NOMO-1 (cell line): ENCODE measurements around the gene MYRIP.
"Not testable (repeated sequence)": the region's sequence is repeated elsewhere in the genome, so short reads cannot be mapped to it uniquely, and the experiment has no call there.

Experiments
- DNase-seq, 2 experiments: peaks; one replicate each; lab custom pipeline; 2025; ENCODE audit not compliant: unreplicated experiment in 2 of 2; lab: John Stamatoyannopoulos, UW

MYRIP gene

DNA sequence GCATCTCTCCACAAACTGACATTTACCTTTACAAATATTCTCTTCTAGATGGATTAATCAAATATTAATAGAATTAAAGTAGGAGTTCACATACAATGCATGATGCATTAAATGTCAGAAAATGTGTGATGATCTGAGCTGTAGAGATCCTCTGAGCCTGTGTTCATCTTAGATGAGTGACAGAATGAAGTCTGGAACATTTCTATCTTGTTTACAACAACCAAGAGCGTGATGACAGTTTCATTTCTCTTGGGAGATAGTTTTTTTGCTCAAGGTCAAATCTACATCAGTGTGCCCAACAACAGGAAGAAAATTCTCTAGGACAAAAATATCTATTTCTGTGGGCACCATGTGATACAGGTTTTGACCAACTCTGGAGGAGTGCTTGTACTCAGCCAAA lies 211.9 kb downstream of the MYRIP start:
- no peak for DNase-seq

DNA sequence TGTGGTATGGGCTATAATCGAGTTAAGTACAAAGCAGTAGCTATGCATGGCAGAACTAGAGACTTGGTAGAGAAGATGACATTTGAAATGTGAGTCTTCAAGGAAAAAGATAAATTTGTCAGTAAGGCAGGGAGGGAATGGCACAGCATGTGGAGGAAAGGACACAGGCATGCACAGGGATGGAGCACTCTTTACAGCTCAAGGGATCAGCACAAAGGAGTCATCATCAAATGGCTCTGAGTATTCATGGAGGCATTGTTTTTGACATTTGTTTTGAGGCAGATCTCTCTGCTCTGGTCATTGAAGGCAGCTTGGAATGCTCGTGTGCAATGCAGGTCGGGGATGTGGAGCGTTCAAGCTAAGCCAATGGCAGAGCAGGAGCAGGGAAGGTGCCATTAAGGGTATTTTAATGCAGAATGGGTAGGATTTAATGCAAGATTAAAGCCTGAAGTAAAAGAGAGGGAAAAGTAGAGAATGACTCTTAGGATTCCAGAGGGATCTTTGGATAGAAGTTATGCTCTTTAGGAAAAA lies 213.0 kb downstream of the MYRIP start:
- no peak for DNase-seq

DNA sequence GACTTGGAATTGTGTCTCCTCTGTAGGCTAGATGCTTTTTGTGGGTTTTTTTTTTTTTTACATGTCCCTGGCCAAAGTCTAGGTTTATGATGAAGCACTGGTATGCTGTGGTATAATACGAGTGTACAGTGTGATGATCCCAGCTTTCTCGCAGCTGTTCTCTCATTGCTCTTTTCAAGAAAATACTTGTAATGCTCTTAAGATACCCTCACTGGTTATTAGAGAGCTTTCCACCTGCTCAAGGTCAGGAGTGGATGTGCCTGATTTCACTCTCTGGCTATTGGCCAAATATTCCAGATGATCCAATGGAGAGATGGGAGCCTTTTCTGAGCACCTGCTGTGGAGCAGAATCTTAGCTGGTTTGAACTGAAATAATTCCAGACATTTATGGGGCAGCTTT lies 215.1 kb downstream of the MYRIP start:
- DNase-seq = no peak

DNA sequence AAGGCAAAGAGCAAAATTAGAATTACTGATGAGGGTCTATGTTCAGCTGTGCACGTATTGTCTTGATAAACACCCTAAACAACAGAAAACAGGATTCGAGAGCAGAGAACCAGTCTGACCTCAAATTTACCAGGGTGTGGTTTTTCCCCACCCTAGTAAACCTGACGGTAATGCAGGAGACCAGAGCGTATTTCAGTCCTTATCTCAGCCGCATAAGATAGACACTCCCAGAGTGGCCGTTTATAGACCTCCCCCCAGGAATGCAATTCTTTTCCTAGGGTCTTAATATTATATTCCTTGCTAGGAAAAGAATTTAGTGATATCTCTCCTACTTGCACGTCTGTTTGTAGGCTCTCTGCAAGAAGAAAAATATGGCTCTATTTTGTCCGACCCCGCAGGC lies 216.5 kb downstream of the MYRIP start:
- DNase-seq = not testable (repeated sequence)

DNA sequence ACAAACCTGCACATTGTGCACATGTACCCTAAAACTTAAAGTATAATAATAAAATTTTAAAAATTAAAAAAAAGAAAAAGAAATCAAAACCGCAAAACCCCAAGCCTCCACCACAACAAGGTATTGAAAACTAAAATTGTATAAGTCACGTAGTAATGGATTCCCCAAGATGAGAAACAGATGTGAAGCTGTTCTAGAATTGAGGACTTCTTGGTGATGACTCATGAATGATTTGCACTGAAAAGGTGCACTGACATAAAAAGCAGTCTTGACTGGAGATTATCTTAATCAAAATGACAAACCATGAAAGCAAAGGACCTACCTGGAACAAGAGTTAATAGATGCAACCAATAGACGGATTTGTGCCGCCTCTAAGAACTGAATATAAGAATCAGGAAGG lies 225.8 kb downstream of the MYRIP start:
- DNase-seq = no peak

DNA sequence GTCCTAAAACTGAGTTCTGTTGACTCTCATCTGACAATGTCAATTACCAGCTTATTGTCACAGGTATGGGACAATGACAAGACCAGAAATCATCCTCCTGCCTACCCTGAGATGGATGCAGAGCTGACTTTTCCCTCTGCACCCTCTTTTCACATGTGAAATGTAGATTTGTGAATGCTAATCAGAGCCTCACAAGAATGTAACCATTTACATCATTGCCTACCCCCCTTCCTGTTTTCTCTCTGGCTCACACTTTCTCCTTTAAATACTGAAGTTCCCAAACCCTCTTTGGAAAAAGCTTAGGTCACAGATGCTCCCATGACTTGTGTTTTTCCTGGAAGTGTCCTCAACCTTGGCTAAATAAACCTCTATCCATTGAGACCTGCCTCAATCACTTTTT lies 228.2 kb downstream of the MYRIP start:
- DNase-seq = no peak

DNA sequence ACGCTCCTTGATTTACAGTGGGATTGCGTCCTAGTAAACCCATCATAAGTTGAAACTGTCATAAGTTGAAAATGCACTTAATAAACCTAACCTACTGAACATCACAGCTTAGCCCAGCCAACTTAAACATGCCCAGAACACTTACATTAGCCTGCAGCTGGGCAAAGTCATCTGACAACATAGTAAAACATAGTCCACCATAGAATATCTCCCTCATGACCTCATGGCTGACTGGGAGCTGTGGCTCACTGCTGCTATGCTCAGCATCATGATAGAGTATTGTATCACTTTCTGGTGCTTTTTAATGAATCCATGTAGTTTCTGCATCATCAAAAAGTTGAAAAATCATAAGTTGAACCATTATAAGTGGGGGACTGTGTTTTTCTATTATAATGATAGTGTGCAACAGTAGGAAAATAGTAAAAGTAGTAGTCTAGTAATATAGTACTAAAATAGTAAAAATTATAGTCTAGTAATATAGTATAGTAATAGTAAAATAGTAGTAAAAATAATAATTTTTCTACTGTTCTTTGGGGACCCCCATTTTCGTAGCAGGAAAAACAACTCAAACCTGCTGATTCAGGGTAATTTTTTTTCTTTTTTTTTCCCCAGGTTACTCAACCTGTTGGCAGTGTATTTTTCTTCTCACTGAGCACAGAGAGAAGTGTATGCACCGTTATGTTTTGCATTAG lies 233.5 kb downstream of the MYRIP start:
- no peak for DNase-seq

DNA sequence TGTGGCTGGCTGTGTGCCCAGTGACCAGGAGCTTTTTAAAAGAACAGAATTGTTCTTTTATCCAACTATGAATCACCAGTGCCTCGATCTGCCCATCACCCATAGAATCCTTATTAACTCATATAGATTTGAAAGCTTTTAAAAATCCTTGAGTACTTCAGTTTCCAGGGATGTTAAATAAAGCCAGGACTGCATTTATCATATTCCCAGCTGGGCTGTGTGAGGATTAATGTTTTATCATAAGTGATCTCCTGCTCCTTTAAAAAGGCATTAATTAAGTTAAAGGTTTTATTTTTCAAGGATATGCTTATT lies 234.0 kb downstream of the MYRIP start:
- DNase-seq = no peak

DNA sequence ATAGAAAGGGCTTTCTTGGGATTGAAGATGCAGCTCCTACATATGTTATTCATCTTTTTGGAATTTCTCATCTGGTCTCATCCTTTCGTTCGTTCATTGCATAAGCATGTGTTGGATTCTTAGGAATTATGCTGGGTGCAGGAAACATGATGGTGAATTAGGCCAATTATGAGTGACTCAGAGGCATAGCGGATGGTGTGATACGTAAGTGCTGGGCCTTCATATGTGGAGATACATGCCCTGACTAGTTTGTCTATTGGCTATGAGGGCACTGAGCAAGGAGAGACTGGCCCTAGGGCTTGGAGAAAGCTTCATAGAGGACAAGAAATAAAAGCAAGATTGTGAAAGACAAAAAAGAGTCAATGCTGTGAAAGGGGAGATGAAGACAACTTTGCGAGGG lies 235.1 kb downstream of the MYRIP start:
- DNase-seq = no peak

DNA sequence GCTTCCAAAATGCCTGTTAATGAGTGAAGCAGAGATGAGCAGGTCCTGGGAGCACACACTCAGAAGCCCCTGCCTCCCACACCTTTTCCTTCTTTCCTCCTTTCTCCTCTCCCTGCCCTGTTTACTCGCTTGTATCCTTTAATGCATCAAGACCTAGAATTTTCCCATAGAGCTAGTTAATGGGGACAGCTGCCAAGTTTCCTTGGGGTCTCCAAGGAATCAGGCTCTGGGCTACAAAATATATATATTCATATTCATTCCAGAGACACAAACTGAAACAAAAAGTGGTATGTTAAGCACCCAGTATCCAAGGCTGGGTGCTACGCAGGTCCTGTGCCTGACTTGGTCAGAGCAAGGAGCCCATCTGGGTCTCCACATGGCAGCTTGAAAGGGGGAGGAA lies 235.6 kb downstream of the MYRIP start:
- DNase-seq = no peak

DNA sequence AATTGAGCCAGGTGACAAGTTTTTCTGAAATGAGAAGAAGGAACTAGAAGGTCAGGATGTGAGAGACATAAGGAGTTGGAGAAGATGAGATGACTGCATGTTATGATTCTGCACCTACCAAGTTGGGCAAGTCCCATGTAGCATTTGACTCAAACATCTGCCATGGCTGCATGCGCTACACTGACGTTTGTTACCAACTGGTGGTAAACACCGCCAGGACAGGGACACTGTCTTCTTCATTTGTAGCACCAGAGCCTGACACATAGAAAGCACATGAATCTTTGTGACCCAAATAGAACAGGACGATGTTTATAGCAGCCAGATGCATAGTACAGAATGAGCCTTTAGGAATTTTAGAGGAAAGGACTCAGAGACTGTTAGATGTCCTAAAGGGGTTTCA lies 236.7 kb downstream of the MYRIP start:
- no peak for DNase-seq

DNA sequence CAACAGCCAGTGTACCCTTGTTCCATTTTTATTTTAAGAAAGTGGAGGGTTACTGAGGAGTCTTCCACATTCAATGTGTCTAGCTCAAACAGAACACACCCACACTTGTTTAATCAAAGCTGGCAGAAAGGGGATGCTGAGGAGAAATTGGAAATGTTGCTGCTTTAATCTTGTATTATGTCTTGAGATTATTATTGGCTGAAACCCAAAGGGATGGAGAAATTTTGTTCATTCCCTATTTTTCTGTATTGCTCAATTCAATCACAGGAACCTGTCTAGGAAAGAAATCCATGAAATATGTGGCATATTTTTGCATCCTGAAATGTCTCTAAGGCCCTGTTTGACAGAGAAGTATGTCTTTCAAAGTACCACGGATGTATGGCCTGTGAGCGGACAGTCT lies 238.0 kb downstream of the MYRIP start:
- no peak for DNase-seq

DNA sequence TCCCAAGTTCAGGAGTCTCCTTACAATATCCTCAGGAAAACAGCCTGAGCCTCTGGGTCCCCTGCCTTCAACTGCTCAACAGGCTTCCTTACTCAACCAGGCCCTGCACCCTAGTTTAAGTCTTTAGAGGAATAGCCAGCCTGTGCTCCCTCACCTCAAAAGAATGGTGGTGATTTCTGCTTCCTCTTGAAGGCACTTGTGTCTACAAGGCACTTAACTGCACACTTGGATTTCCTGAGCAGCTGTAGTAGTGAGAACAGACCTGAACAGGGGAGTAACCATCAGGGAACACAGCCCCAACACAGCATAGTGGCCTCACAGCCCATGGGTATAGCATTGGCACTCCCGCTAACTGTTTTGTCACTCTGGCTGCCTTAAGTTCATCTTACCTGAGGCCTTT lies 244.3 kb downstream of the MYRIP start:
- no peak for DNase-seq

DNA sequence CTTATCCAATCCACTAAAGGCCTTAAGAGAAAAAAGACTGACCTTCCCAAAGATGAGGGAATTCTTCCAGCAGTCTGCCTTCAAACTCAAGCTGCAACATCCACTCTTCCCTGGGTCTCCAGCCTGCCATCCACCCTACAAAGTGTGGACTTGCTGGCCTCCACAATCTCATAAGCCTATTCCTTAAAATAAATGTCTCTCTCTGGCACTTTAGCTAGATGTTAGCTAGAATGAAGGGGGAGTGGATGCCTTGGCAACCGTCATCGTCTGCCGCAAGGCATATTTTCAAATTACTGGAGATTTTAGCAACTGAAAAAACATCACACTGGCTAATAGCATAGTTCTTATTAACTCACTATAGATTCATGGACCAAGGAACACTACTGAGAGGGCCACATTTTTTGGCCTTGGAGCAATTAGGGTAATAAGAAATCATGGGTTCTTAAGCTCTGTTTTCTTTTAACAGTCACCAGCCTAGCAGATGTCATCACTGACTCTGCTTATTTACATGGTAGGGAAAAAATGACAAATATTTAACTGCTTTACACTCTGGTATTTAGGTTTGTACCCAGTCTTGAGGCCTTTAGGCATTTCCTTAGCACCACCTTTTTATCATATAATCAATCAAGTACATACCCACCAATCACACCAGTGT lies 245.3 kb downstream of the MYRIP start:
- DNase-seq = no peak

DNA sequence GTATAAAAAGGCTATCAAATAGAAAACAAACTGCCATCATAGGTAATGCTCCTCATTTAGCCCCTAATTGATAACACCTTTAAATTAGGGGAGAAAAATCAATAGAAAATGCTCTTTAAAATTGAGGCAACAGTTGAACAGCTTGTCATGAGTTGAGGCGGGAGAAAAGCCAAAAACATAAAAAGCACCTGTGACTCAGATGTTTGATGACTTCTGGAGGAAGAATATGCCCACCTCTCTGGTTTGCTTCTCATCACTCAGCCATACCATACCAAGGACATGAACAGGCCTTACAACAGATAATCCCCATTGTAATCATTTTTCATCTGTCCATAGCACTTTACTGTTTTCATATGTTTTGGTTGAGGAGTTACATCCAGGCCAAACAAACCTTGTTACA lies 246.0 kb downstream of the MYRIP start:
- no peak for DNase-seq

DNA sequence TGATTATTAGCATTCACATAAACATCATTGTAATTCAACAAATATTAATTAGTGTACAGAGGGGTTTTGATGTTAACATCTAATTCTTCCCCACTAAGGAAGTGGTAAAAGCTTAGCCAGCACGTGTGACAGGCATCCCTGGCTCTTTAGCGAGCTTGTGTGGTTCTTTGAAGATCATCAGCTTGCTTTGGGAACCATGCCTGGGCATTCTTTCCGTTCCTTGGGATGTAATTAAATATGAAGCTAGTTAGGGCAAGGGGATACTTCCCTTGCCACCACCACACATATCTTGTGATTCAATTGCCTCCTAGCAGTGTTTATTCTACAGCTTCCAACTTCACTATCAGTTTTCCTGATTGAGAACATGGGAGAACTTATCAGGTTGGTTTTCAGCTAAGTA lies 246.5 kb downstream of the MYRIP start:
- DNase-seq = no peak

DNA sequence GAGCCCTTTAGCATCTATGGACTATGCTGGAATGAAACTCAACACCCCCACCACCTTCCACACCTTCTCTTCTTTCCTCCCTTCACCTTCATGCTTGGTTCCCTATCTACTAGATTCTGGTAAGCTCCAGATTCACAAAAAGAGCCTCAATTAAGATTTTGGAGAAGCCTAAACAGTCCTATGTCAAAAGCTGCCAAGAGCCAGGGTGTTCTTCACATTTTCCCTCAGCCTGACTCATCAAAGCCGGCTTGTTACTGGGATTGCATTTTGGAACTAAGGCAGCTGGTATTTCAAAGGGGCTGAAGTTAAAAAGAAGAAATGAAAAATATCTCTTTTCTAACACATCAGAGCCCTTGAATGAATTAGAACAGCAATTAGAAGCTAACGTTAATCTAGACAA lies 247.7 kb downstream of the MYRIP start:
- no peak for DNase-seq

DNA sequence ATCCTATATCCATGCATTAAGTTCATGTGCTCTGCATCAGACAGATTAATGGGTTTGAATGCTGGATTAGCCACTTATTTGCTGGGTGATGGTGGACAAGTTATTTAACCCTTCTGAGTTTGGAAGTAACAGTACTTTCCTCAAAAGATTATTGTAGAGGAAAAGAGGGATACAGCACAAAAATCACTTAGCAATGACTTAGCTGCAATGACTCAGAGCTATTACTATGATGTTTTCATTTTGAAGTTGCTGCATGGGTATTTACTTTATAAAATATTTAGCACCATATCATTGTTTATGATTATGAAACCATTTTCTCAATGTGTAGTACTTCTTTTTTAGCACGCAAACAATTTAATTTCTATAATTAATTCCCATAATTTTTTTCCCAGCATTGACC lies 248.4 kb downstream of the MYRIP start:
- DNase-seq = no peak

DNA sequence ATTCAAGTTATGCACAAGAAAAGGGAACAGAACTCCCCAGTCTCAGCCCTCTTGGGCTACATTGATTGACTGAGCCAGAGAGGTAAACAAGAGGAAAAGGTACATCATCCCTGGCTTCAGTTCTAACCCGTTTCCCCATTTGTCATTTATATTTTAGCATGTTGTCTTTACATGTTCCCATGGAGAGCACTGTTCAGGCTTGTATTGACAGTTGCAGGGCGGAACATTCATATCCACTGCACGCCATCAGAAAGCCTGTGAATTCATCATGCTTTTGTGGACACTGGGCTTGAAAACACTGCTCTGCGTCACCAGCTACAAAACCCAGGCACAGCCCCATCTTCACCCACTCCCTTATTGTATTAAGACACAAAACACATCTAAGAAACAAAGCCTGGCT lies 259.2 kb downstream of the MYRIP start:
- no peak for DNase-seq

DNA sequence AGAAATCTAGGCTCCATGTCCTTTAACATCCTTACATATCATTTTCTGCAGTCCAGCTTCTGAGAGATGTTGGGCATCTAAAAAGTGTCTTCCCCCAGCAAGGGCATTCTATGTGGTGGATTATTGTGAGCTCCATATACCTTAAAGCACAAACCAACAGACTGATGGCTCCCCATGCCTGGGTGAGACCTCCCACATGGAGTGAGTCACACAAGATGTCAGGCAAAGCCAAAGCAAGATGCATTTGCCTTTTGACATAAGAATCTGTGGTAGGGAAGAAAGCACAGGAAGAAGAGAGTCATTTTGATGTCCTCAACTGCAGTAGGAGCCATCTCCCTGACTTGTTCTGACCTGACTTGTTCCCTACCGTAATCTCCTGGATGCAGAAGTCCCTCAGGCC lies 261.4 kb downstream of the MYRIP start:
- no peak for DNase-seq

DNA sequence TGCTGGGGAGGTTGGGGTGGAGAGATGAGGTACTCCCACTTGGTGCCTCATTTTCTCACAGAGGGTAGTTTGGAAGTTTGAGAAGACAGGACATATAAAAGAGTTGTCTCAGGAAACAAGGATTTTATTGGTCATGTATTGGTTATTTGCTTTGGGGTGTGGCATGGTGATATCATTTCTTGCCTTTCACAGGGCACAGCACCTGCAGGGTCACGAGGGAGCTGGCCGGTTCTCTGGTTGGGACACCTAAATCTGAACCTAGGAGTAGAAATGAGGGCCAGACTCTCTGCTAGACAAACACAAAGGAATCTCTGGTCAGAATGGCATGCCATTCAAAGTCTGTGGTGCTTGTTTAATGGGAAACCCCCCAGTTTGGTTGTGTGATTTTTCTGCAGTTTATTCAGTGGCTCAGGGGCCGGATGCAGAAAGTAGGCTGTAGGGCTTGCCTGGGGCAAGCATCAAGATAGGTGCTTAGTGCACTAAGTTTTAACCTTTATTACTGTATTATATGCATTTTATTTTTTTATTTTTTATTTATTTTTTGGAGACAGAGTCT lies 262.4 kb downstream of the MYRIP start:
- no peak for DNase-seq

DNA sequence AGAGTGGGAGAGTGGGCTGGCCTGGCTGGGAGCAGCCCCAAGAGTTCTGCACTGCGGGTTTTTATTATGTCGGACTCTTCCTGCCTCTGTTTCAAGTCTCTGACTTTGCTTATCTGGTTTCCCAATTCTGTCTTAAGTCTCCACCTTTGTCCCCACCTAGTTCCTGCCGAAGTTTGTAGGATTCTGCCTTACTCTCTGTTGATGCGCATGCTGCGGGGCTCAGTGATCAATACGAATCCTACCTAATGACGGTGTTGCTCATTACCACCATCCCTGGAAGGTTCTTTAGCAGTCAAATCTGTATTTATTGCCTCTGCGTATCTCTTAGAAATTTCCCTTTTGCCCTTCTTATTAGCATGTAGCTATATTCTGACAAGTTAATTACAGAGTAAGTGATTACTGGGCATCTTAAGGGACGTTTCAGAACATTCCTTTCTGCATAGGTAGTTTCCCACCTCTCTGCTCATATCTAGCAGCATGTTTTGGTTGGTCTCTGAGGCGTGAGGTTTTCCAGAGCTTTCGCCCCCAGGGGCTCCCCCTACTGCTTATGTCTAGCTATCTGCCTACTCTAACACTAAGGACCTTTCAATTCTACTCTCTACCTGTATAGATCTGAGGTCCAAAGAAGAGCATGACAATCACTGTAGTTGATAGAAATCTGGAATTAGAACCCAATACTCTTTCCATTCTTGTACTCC lies 264.1 kb downstream of the MYRIP start:
- no peak for DNase-seq
